ENCODE data around the gene P2RY8. TPM values are rescaled to one million over a fixed set of nuclear protein-coding genes. Genes with fewer than 3 reads are reported as not detected.
"Not testable (repeated sequence)": the region's sequence is repeated elsewhere in the genome, so short reads cannot be mapped to it uniquely, and the experiment has no call there.

Gene P2RY8
- total RNA-seq, 1 experiment from 2014 or later = not detected

GRCh38 chrX:1447969-1448572 is 88.9 kb downstream of the P2RY8 start:
- DNase-seq (ENCODE audit: extremely low read depth, low read depth) = not testable (repeated sequence)

DNA sequence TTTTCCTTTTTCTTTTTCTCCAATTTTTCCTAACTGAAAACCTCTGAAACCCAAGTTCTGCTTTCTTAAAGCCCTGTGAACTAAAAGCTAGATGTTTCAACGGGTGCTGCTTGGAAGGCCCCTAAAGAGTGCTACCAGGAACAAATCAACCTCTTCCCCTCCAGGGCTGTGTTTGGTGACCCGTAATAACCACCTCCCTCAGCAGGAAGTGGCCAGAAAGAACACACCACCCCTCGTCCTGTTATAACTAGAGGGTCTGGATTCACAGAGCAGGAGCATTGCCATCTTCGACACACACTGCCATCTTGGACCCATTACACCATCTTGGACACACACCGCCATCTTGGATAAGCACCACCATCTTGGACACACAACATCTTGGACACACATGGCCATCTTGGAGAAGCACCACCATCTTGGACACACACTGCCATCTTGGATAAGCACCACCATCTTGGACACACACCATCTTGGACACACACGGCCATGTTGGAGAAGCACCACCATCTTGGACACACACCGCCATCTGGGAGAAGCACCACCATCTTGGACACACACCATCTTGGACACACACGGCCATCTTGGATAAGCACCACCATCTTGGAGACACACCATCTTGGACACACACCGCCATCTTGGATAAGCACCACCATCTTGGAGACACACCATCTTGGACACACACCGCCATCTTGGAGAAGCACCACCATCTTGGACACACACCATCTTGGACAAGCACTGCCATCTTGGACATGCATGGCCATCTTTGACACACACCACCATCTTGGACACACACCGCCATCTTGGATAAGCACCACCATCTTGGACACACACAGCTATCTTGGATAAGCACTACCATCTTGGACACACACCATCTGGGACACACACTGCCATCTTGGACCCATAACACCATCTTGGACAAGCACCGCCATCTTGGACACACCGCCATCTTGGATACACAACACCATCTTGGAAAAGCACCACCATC is 89.7 kb downstream of the P2RY8 start:
- not testable (repeated sequence) for DNase-seq (ENCODE audit: extremely low read depth, low read depth)

- no peak for DNase-seq (ENCODE audit: extremely low read depth, low read depth)
Measured at GRCh38 chrX:1444561-1445500, 92.2 kb downstream of the P2RY8 start.

DNA sequence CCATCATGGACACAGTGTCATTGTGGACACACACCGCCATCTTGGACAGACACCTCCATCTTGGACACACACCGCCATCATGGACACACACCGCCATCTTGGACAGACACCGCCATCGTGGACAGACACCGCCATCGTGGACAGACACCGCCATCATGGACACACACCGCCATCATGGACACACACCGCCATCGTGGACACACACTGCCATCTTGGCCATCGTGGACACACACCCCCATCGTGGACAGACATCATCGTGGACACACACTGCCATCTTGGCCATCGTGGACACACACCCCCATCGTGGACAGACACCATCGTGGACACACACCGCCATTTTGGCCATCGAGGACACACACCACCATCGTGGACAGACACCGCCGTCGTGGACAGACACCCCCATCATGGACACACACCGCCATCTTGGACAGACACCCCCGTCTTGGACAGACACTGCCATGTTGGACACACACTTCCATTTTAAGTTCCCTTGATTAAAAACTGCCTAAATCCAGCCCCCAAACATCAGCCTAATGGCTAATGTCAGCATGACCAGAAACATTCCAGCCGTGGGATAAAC is 93.4 kb downstream of the P2RY8 start:
- no peak for DNase-seq (ENCODE audit: extremely low read depth, low read depth)

GRCh38 chrX:1442724-1443367 is 94.1 kb downstream of the P2RY8 start:
- no peak for DNase-seq (ENCODE audit: extremely low read depth, low read depth)

DNA sequence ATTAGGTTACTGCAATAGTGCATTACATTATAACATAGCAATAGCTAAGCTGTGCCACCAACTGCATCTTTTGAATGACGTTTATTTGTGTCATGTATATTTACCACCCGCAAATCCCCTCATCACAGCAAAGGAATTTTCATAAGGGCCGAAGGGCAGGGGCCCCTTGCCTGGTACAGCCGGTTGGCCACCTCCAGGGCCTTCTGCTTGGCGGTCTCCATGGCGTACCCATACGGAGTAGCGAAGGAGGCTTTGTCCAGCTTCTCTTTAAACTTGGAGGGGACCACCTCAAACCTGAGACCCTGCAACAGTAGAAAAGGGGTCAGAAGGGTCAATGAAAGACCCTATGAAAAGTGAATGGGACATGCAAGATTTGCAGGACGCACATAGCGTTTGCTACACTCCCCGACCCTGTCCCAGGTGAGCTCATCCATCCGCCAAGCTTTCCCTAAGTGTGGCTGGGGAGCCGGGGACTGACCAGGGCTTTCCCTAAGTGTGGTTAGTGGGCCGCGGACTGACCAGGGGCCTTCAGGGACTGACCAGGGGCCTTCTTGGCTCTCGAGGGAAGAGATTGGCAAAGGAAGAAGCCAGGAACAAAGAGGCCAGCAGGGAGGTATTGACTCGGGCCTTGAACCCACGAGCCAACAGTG is 94.8 kb downstream of the P2RY8 start:
- DNase-seq (ENCODE audit: extremely low read depth, low read depth) = no peak

DNA sequence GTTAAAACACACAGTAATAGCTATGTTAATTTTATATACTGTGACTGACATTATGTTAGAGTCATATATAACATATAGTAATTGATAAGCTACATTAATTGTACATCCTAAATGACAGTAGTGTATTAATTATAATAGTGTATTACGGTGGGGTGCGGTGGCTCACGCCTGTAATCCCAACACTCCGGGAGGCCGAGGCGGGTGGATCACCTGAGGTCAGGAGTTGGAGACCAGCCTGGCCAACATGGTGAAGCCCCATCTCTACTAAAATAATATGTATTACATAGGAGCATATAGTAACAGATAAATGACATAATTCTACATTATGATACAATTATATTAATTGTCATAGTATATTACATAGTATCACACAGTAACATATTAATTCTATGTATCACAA is 96.5 kb downstream of the P2RY8 start:
- DNase-seq (ENCODE audit: extremely low read depth, low read depth) = no peak

DNA sequence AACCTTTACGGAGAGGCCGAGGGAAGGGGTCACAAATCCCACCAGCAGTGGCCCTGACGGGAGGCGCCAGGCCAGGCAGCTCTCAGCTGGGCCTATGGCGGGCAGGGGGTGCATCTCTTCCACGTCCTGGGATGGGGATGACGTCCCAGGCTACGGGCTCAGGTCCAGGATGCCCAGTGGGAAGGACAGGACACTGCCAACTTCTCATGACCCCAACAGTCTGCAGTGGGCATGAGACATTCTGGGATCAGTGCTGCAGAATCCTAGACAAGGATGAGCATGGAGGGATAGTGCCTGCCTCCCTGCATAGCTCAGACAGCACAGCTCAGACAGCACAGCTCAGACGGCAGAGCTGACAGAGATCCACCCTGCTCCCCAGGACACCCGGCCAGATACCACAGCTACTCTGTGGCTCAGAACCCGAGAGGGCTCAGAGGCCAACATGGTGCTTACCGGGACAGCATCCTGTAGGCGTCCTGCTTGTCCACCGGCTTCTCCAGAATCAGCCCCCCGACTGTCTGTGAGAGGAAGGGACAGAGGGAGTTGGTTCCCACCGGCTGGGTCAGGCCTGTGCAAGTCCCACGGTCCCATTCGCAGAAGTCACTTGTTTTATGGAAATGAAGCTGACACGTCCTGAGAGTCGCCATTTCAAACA is 101.6 kb downstream of the P2RY8 start:
- DNase-seq (ENCODE audit: extremely low read depth, low read depth) = no peak

DNA sequence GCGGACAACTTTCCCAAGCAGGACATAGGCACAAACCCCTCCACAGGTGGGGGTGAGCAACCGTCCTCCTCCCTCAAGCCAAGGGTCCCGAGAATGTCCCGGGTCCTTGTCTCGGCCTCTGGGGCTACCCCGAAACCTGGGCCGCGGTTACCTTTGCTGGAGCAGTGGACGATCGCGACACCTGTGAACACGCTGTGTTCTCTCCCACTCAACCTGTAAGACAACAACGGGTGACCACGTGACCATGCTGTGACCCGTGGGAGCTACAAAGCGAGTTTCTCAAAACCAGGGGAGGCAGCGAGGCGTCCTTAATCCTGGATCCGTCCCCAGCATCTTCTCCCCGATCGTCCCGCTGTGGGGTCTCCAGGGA is 102.1 kb downstream of the P2RY8 start:
- no peak for DNase-seq (ENCODE audit: extremely low read depth, low read depth)

GRCh38 chrX:1433646-1434357 is 103.2 kb downstream of the P2RY8 start:
- no peak for DNase-seq (ENCODE audit: extremely low read depth, low read depth)

GRCh38 chrX:1430451-1430850 is 106.5 kb downstream of the P2RY8 start:
- no peak for DNase-seq (ENCODE audit: extremely low read depth, low read depth)

DNA sequence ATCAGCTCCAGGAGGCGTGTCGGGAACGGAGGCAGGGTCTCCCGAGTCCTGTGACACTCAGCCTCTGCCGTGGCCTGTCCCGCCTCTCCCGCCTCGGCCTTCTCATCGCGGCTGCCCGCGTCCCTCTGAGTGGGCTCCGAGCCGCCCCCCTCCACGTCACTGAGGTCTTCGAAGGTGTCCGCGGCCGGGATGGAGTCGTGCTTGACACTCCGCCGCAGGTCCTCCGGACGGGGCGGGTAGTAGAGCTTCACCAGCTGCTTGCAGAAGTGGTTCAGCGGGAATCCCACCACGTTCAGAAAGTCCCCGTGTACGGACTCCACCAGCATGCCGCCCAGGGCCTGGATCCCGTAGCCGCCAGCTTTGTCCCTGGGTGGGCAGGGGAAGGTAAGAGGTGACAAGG is 109.2 kb downstream of the P2RY8 start:
- no peak for DNase-seq (ENCODE audit: extremely low read depth, low read depth)

DNA sequence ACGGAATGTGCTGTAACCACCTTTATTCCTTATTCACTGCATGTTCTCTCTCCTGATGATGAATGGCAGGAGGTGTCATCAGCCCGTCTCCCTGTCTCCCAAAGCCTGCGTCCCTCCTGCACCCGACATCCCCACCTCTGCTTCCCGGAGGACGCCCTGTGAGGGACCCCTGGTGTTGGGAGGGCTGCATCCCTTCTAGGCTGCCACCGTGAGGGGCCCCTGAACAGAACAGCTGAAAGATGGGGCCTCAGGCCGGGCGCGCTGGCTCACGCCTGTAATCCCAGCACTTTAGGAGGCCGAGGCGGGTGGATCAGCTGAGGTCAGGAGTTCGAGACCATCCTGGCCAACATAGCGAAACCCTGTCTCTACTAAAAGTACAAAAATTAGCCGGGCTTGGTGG is 110.7 kb downstream of the P2RY8 start:
- not testable (repeated sequence) for DNase-seq (ENCODE audit: extremely low read depth, low read depth)

- DNase-seq (ENCODE audit: extremely low read depth, low read depth) = no peak
Measured at GRCh38 chrX:1425381-1425780, 111.6 kb downstream of the P2RY8 start.

DNA sequence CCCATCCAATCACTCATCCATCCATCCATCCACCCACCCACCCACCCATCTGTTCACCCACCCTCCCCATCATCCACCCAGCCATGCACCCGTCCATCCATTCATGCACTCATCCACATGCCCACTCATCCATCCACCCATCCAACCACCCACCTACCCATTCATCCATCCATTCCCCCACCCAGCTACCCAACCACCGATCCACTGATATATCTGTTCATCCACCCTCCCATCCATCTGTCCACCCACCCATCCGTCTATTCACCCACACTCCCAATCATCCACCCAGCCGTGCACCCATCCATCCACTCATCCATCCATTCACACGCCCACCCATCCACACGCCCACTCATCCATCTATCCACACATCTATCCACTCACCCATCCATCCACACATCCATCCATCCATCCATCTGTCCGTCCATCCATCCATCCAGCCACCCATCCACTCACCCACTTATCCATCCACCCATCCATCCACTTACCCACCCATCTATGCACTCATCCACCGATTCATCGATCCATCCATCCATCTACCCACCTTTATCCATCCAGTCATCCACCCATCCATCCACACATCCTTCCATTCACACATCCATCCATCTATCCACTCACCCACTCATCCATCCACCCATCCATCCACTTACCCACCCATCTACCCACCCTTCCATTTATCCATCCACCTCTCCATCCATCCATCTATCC is 112.7 kb downstream of the P2RY8 start:
- DNase-seq (ENCODE audit: extremely low read depth, low read depth) = no peak

- DNase-seq (ENCODE audit: extremely low read depth, low read depth) = no peak
Measured at GRCh38 chrX:1423215-1423614, 113.8 kb downstream of the P2RY8 start.

DNA sequence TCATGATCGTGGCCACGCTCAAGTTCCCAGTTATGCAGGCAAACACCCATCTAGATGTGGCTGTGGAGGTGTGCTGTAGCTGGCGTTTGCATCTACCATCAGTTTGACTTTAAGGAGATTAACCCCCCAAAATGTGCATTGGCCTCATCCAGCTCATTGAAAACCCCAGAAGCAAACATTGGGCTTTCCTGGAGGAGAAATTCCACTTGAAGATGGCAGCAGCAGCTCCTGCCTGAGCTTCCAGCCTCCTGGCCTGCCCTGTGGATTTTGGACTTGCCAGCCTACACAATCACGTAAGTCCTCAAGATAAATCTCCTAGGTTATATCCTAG is 114.9 kb downstream of the P2RY8 start:
- DNase-seq (ENCODE audit: extremely low read depth, low read depth) = no peak
